Measurements from ENCODE around the gene TMC6. TPM values are rescaled to one million over a fixed set of nuclear protein-coding genes. Genes with fewer than 3 reads are reported as not detected.
"Not testable (repeated sequence)": the region's sequence is repeated elsewhere in the genome, so short reads cannot be mapped to it uniquely, and the experiment has no call there.

Gene TMC6
- total RNA-seq, 1 donor from 2014 or later = 94.4 TPM

DNA sequence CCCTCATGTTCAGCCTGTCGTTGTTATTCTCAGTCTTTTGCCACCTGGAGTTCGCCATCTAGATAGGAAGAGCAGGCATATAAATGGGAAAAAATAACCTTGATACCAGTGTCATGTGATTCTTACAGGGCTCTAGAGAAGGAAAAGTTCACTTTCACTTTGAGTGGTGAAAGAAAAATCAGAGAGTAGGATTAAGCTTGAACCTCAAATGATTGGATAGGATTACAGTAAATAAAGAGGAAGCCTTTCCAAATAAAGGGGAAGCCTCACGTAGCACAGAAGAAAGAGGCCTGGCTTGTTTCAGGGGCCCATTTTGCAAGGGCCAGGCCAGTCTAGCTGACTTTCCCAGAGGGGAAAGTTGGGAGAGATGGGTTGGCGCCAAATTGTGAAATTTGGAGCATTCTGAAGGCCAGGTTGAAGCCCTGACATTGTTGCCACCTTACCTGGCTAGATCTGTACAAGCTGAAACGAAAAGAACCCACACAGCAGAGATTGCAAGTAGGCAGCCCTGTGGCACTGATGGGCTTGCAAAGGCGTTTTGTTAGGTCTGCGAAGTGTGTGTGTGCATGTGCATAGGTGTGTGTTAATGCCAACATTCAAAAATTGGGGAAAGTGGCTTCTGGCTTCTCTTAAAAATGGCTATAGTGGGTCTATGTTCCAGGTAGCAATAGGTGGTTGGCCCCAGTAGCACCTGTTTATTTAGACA lies 38.8 kb downstream of the TMC6 start:
- no peaks in the 10 kb centered on the region for H3K9me3 Mint-ChIP-seq
- H3K27ac Mint-ChIP-seq = no peak overlapping the region
- H3K4me3 Mint-ChIP-seq = no peak overlapping the region
- DNase-seq (ENCODE audit: extremely low spot score, unreplicated experiment) = no peak
- TF ChIP-seq, protein P1, sequence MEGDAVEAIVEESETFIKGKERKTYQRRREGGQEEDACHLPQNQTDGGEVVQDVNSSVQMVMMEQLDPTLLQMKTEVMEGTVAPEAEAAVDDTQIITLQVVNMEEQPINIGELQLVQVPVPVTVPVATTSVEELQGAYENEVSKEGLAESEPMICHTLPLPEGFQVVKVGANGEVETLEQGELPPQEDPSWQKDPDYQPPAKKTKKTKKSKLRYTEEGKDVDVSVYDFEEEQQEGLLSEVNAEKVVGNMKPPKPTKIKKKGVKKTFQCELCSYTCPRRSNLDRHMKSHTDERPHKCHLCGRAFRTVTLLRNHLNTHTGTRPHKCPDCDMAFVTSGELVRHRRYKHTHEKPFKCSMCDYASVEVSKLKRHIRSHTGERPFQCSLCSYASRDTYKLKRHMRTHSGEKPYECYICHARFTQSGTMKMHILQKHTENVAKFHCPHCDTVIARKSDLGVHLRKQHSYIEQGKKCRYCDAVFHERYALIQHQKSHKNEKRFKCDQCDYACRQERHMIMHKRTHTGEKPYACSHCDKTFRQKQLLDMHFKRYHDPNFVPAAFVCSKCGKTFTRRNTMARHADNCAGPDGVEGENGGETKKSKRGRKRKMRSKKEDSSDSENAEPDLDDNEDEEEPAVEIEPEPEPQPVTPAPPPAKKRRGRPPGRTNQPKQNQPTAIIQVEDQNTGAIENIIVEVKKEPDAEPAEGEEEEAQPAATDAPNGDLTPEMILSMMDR (conservative IDR thresholded peaks at IDR 0.05) = no peak
- H3K4me1 Mint-ChIP-seq (ENCODE audit: unreplicated experiment) = no peaks in the 10 kb centered on the region
- no peaks in the 10 kb centered on the region for H3K27me3 Mint-ChIP-seq
- peaks cover 22% of the 10 kb centered on the region for H3K36me3 Mint-ChIP-seq

DNA sequence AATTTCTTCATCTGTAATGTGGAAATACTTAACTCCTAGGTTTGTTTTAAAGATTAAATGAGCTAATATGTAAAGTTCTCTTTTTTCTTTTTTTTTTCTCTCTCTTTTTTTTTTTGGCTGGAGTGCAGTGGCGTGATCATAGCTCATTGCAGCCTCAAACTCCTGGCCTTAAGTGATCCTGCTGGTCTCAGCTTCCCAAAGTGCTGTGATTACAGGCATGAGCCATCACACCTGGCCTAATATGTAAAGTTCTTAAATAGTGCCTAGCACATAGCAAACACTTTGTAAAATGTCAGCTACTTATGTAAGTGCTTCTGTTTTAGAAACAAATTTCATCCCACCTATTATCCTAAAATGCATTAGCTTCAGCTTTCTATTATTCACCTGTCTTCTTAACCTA lies 40.0 kb downstream of the TMC6 start:
- Mint-ChIP-seq H3K27me3 (no peaks in the 10 kb centered on the region), H3K36me3 (peaks cover 19% of the 10 kb centered on the region), H3K27ac (no peak overlapping the region)

DNA sequence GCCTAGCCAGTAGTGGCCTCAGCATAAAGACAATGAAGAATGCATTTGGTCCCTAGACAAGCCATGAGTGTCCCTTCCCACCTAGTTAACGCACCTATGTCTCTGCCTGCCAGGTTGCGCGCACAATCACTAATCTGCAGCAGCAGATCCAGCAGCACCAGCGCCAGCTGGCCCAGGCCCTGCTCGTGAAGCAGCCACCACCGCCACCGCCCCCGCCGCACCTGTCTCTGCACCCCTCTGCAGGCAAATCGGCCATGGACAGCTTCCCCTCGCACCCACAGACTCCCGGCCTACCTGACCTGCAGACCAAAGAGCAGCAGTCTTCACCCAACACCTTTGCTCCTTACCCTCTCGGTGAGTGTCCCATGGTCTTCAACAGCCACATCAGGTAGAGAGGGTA lies 41.8 kb downstream of the TMC6 start:
- H3K9me3 Mint-ChIP-seq = no peaks in the 10 kb centered on the region
- H3K4me3 Mint-ChIP-seq = no peak overlapping the region
- no peak for DNase-seq (ENCODE audit: extremely low spot score, unreplicated experiment)
- peaks cover 12% of the 10 kb centered on the region for H3K36me3 Mint-ChIP-seq
- no peak overlapping the region for H3K27ac Mint-ChIP-seq
- peaks cover 6% of the 10 kb centered on the region for H3K4me1 Mint-ChIP-seq (ENCODE audit: unreplicated experiment)
- TF ChIP-seq, protein P1 (conservative IDR thresholded peaks at IDR 0.05) = no peak
- no peaks in the 10 kb centered on the region for H3K27me3 Mint-ChIP-seq

More for the DNA sequence above, 40.0 kb downstream of the TMC6 start:
- DNase-seq (ENCODE audit: extremely low spot score, unreplicated experiment) = no peak
- Mint-ChIP-seq H3K9me3 (no peaks in the 10 kb centered on the region), H3K4me3 (no peak overlapping the region), H3K4me1 (ENCODE audit: unreplicated experiment) (no peaks in the 10 kb centered on the region)
- TF ChIP-seq, protein P1 (conservative IDR thresholded peaks at IDR 0.05) = no peak

DNA sequence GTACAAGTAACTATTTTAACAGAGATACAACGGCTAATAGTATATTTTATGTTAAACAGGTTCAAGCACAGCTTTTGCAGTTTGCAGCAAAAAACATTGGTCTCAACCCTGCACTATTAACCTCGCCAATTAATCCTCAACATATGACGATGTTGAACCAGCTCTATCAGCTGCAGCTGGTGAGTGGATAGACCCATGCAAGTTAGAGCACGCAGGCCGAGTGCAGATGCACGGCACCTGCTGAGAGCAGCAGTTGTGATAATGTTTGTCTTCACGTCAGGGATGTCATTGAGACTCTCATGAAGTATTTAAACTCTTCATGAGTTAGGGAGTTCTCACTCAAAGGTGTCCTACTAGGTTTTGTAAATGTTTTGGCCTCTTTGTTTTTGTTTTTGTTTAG lies 45.6 kb downstream of the TMC6 start:
- no peak for DNase-seq (ENCODE audit: extremely low spot score, unreplicated experiment)
- Mint-ChIP-seq H3K36me3 (peaks cover 22% of the 10 kb centered on the region), H3K9me3 (no peaks in the 10 kb centered on the region), H3K4me1 (ENCODE audit: unreplicated experiment) (peaks cover 6% of the 10 kb centered on the region), H3K27ac (no peak overlapping the region), H3K4me3 (no peak overlapping the region), H3K27me3 (no peaks in the 10 kb centered on the region)
- TF ChIP-seq, protein P1 (conservative IDR thresholded peaks at IDR 0.05) = no peak

DNA sequence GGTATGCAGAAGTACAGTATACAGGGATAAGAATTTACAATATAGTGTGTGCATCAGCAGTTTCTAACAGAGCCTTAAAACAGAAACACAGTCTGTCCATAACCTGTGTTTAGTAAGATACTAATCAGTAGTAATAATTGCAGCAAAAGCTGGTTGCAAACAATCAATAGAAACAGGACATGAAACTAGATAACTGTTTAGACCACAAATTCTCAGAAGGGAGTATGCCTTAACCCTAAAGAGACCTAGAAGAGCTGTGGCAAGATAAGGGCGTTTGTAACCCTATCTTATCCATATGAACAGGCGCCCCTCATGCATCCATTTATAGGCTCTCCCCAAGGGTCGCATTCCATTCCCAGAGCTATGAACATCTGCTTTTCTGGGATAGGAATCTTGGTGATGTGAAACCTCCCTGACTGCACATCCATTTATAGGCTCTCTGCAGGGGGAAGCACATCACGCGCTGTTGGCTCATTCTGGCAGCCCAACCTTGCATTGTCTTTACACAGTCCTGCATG lies 46.1 kb downstream of the TMC6 start:
- H3K27ac Mint-ChIP-seq; H3K4me3 Mint-ChIP-seq; H3K4me1 Mint-ChIP-seq (ENCODE audit: unreplicated experiment); DNase-seq (ENCODE audit: extremely low spot score, unreplicated experiment); H3K27me3 Mint-ChIP-seq; H3K9me3 Mint-ChIP-seq: not testable (repeated sequence)
- peaks cover 22% of the 10 kb centered on the region for H3K36me3 Mint-ChIP-seq

DNA sequence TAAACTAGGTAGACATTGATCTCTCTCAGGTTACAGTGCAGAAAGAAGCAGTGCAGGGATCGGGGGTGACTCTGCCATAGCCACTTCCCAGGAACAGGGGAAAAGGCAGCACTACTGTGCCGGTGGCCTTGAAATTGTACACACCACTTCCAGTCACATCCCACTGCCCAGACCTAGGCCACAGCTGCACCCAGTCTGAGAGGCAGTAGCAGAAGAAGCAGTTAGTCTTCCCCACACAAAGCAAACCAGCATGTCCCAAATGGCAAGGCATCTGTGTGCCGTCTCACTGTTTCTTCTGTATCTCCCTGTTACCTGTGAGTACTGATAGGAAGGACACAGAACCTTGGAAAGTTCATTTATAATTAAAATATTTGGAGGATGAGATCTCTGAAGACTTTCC lies 47.0 kb downstream of the TMC6 start:
- Mint-ChIP-seq H3K27me3 (no peaks in the 10 kb centered on the region), H3K4me1 (ENCODE audit: unreplicated experiment) (peaks cover 6% of the 10 kb centered on the region), H3K36me3 (peaks cover 22% of the 10 kb centered on the region), H3K27ac (no peak overlapping the region), H3K9me3 (no peaks in the 10 kb centered on the region), H3K4me3 (no peak overlapping the region)
- TF ChIP-seq, protein P1 (conservative IDR thresholded peaks at IDR 0.05) = no peak
- DNase-seq (ENCODE audit: extremely low spot score, unreplicated experiment) = no peak
